Astrocyte (in vitro differentiated cells and primary cell): ENCODE measurements around the gene GPRC5A.

ENCODE experiments used
- EZH2 ChIP-seq: IDR thresholded peaks from 2 replicates; pipeline ENCODE4 v1.6.1; 2012; ENCODE audit warnings: mild to moderate bottlenecking, low read length, inconsistent platforms; ENCODE audit not compliant: insufficient read depth
- TF ChIP-seq, protein P1 (sequence below): IDR thresholded peaks from 2 replicates; pipeline ENCODE4 v1.5.1; 2011; ENCODE audit warnings: low read depth, mild to moderate bottlenecking, inconsistent platforms, low read length, moderate library complexity; ENCODE audit not compliant: insufficient read depth

DNA sequence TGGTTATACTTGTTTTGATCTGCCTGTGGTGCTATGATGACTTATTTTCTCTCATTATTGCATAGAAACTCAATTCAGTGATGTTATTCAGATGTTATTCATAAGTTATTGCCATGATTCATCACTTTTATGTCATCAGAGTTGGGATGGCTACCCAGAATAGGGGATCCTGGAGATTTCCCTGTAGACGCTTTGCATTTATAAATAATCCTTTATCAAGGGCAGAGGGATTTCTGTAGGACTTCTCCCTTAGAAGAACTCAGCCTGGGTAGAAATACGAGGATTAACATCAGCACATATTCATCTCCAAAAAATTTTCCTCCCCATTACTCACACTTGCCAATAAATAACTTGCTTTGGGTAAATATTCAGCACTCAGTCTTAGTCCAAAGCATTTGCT is 4.9 kb downstream of the GPRC5A start:
- TF ChIP-seq, protein P1, sequence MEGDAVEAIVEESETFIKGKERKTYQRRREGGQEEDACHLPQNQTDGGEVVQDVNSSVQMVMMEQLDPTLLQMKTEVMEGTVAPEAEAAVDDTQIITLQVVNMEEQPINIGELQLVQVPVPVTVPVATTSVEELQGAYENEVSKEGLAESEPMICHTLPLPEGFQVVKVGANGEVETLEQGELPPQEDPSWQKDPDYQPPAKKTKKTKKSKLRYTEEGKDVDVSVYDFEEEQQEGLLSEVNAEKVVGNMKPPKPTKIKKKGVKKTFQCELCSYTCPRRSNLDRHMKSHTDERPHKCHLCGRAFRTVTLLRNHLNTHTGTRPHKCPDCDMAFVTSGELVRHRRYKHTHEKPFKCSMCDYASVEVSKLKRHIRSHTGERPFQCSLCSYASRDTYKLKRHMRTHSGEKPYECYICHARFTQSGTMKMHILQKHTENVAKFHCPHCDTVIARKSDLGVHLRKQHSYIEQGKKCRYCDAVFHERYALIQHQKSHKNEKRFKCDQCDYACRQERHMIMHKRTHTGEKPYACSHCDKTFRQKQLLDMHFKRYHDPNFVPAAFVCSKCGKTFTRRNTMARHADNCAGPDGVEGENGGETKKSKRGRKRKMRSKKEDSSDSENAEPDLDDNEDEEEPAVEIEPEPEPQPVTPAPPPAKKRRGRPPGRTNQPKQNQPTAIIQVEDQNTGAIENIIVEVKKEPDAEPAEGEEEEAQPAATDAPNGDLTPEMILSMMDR, result no peak
- TF ChIP-seq EZH2, result no peak
